ENCODE results near the gene RASAL2. TPM values are rescaled to one million over a fixed set of nuclear protein-coding genes. Genes with fewer than 3 reads are reported as not detected.

The RASAL2 gene
- total RNA-seq, 1 experiment from 2014 or later = 32.4 TPM

GRCh38 chr1:178488393-178488792, 394.5 kb downstream of the RASAL2 start:
- no TSS peak for BruUV-seq (replicated peaks)

DNA sequence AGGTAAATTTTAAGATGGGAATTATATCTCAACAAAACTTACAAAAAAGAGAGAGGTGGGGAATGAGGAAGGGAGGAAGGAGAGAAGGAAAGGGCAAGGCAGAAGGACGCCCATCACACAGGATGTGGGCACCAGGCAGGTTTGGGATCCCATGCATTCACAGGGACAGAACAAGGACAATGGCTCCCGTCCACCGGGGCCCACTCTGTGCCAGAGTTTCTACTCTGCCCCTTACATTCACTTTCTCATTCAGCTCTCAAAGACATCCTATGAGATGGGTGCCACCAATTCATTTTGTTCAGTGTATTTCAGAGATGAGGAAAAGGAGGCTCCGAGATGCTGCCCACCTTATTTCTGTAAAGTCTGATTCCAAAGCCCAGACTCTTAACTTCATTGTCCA, 395.5 kb downstream of the RASAL2 start:
- TF ChIP-seq CTCF (IDR thresholded peaks at IDR 0.05; ENCODE audit: unreplicated experiment) = no peak
- H3K27me3 Mint-ChIP-seq (ENCODE audit: unreplicated experiment) = peaks cover 12% of the 10 kb centered on the region
- no peak overlapping the region for H3K27ac Mint-ChIP-seq (ENCODE audit: unreplicated experiment)
- intact Hi-C loops (cut with micrococcal nuclease; ENCODE audit: unreplicated experiment) = no loop called here
- H3K9me3 Mint-ChIP-seq (ENCODE audit: low read depth, unreplicated experiment) = no peaks in the 10 kb centered on the region
- no peak overlapping the region for H3K4me3 Mint-ChIP-seq (ENCODE audit: low read depth, unreplicated experiment)
- BruUV-seq (replicated peaks) = no TSS peak
- CTCF ChIA-PET = no interaction called here
- DNase-seq = no peak
- no peaks in the 10 kb centered on the region for H3K36me3 Mint-ChIP-seq (ENCODE audit: insufficient read depth, unreplicated experiment)
- H3K4me1 Mint-ChIP-seq (ENCODE audit: low read depth, unreplicated experiment) = no peaks in the 10 kb centered on the region

More at GRCh38 chr1:178488393-178488792, 394.5 kb downstream of the RASAL2 start:
- DNase-seq = no peak
- intact Hi-C loops (cut with micrococcal nuclease; ENCODE audit: unreplicated experiment) = no loop called here
- no peaks in the 10 kb centered on the region for H3K36me3 Mint-ChIP-seq (ENCODE audit: insufficient read depth, unreplicated experiment)
- H3K27me3 Mint-ChIP-seq (ENCODE audit: unreplicated experiment) = peaks cover 7% of the 10 kb centered on the region
- TF ChIP-seq CTCF (IDR thresholded peaks at IDR 0.05; ENCODE audit: unreplicated experiment) = no peak
- CTCF ChIA-PET = no interaction called here
- no peaks in the 10 kb centered on the region for H3K4me1 Mint-ChIP-seq (ENCODE audit: low read depth, unreplicated experiment)
- H3K9me3 Mint-ChIP-seq (ENCODE audit: low read depth, unreplicated experiment) = no peaks in the 10 kb centered on the region
- H3K27ac Mint-ChIP-seq (ENCODE audit: unreplicated experiment) = no peak overlapping the region
- no peak overlapping the region for H3K4me3 Mint-ChIP-seq (ENCODE audit: low read depth, unreplicated experiment)

DNA sequence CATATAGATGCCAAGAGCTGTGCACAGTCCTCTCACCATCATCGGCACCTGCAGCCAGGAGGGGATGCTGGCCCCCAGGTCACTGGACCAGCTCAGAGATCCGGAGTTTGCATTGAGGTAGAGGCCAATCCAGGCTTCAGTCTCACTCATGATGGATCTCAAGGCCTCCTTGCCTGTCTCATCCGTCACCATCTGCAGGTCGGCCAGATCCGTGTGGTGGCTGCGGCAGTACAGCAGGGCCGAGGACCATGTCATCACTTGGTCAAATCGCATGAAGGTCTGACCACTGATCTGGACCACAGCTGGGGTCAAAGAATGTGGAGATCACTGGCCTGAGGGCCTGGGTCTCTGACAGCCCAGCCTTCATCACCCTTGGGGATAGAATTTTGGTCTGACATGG, 396.2 kb downstream of the RASAL2 start:
- Mint-ChIP-seq H3K27me3 (ENCODE audit: unreplicated experiment) (peaks cover 12% of the 10 kb centered on the region), H3K4me3 (ENCODE audit: low read depth, unreplicated experiment) (no peak overlapping the region), H3K27ac (ENCODE audit: unreplicated experiment) (no peak overlapping the region), H3K9me3 (ENCODE audit: low read depth, unreplicated experiment) (no peaks in the 10 kb centered on the region), H3K36me3 (ENCODE audit: insufficient read depth, unreplicated experiment) (no peaks in the 10 kb centered on the region), H3K4me1 (ENCODE audit: low read depth, unreplicated experiment) (no peaks in the 10 kb centered on the region)
- intact Hi-C loops (cut with micrococcal nuclease; ENCODE audit: unreplicated experiment) = no loop called here
- DNase-seq = no peak
- BruUV-seq (replicated peaks) = no TSS peak
- no peak for TF ChIP-seq CTCF (IDR thresholded peaks at IDR 0.05; ENCODE audit: unreplicated experiment)
- CTCF ChIA-PET = no interaction called here

- H3K36me3 Mint-ChIP-seq (ENCODE audit: insufficient read depth, unreplicated experiment) = no peaks in the 10 kb centered on the region
- no peak for DNase-seq
- no TSS peak for BruUV-seq (replicated peaks)
- H3K27me3 Mint-ChIP-seq (ENCODE audit: unreplicated experiment) = peaks cover 12% of the 10 kb centered on the region
- H3K27ac Mint-ChIP-seq (ENCODE audit: unreplicated experiment) = no peak overlapping the region
- CTCF ChIA-PET = no interaction called here
- intact Hi-C loops (cut with micrococcal nuclease; ENCODE audit: unreplicated experiment) = no loop called here
- no peaks in the 10 kb centered on the region for H3K4me1 Mint-ChIP-seq (ENCODE audit: low read depth, unreplicated experiment)
- H3K9me3 Mint-ChIP-seq (ENCODE audit: low read depth, unreplicated experiment) = no peaks in the 10 kb centered on the region
- TF ChIP-seq CTCF (IDR thresholded peaks at IDR 0.05; ENCODE audit: unreplicated experiment) = no peak
- no peak overlapping the region for H3K4me3 Mint-ChIP-seq (ENCODE audit: low read depth, unreplicated experiment)
Observed at GRCh38 chr1:178490967-178491366, 397.1 kb downstream of the RASAL2 start.

GRCh38 chr1:178491721-178492120, 397.8 kb downstream of the RASAL2 start:
- Mint-ChIP-seq H3K27ac (ENCODE audit: unreplicated experiment) (no peak overlapping the region), H3K4me1 (ENCODE audit: low read depth, unreplicated experiment) (no peaks in the 10 kb centered on the region), H3K36me3 (ENCODE audit: insufficient read depth, unreplicated experiment) (no peaks in the 10 kb centered on the region), H3K9me3 (ENCODE audit: low read depth, unreplicated experiment) (no peaks in the 10 kb centered on the region), H3K27me3 (ENCODE audit: unreplicated experiment) (peaks cover 12% of the 10 kb centered on the region), H3K4me3 (ENCODE audit: low read depth, unreplicated experiment) (no peak overlapping the region)
- intact Hi-C loops (cut with micrococcal nuclease; ENCODE audit: unreplicated experiment) = no loop called here
- no peak for TF ChIP-seq CTCF (IDR thresholded peaks at IDR 0.05; ENCODE audit: unreplicated experiment)
- BruUV-seq (replicated peaks) = no TSS peak
- DNase-seq = no peak
- CTCF ChIA-PET = no interaction called here
